Activated CD4-positive, alpha-beta T cell treated with anti-CD3 and anti-CD28 coated beads for 36 hours (primary cell): ENCODE results near the gene TWSG1. TPM values are rescaled to one million over a fixed set of nuclear protein-coding genes. Genes with fewer than 3 reads are reported as not detected.
"Not testable (repeated sequence)": the region's sequence is repeated elsewhere in the genome, so short reads cannot be mapped to it uniquely, and the experiment has no call there.

ENCODE experiments used
- ATAC-seq: fragments of 200-7000 bp; cut with Tn5 transposase; one replicate; pipeline ENCODE4 v1.10.0; 2021; ENCODE audit warnings: mild to moderate bottlenecking, moderate library complexity
- CTCF ChIA-PET: fragments of 350-600 bp; sonication (Branson Sonifier 250); formaldehyde crosslinking; loops from one replicate; lab custom pipeline; 2021; ENCODE audit warnings: antibody characterized with exemption; lab: Charles Lee
- POLR2A ChIA-PET: fragments of 350-600 bp; sonication (Branson Sonifier 250); formaldehyde crosslinking; loops from one replicate; lab custom pipeline; 2021; ENCODE audit warnings: antibody characterized with exemption, inconsistent platforms; lab: Charles Lee
- DNase-seq: peaks from one replicate; pipeline ENCODE4 v3.0.0-alpha.2; 2020
- H3K27ac Mint-ChIP-seq: one replicate; pipeline ENCODE4 v1.8.0; 2021; ENCODE audit warnings: mixed read lengths
- H3K27me3 Mint-ChIP-seq: one replicate; pipeline ENCODE4 v1.8.0; 2021; ENCODE audit warnings: mixed read lengths
- H3K36me3 Mint-ChIP-seq: one replicate; pipeline ENCODE4 v1.8.0; 2021; ENCODE audit warnings: low read depth, mixed read lengths
- H3K4me1 Mint-ChIP-seq: one replicate; pipeline ENCODE4 v1.8.0; 2021; ENCODE audit warnings: mixed read lengths
- H3K4me3 Mint-ChIP-seq: one replicate; pipeline ENCODE4 v1.8.0; 2021; ENCODE audit warnings: mild to moderate bottlenecking, moderate library complexity, mixed read lengths
- H3K9me3 Mint-ChIP-seq: one replicate; pipeline ENCODE4 v1.8.0; 2021; ENCODE audit warnings: low read depth, mixed read lengths
- intact Hi-C, 2 experiments: fragments of 100-400 bp; cut with DNase I in 1 of 2; cut with micrococcal nuclease in 1 of 2; formaldehyde crosslinking; loops; one replicate each; pipeline versions ENCODE4 v1.14.2 to v1.15.1; 2022 to 2024; cut with DNase I, micrococcal nuclease
- total RNA-seq, 2 experiments: library from RNA; stranded (reverse); gene quantifications; one replicate each; pipeline ENCODE4 v1.2.3, GENCODE V29; 2021

TWSG1 gene
- total RNA-seq, 2 experiments from 2014 or later, result 7.9 to 8.8 TPM

- no peak overlapping the region for H3K27ac Mint-ChIP-seq
- H3K27me3 Mint-ChIP-seq, result no peaks in the 10 kb centered on the region
- DNase-seq (no peak), ATAC-seq (no peak)
- H3K9me3 Mint-ChIP-seq, result peaks cover 5% of the 10 kb centered on the region
- ChIA-PET CTCF (interaction anchor here (0.7 kb wide), 1 partner anchor 327 kb away, joined by 3 read pairs; no protein-coding TSS in a partner anchor), POLR2A (no interaction called here)
- intact Hi-C loops, result no loop called here
- no peak overlapping the region for H3K4me3 Mint-ChIP-seq
- peaks cover 19% of the 10 kb centered on the region for H3K36me3 Mint-ChIP-seq
- no peaks in the 10 kb centered on the region for H3K4me1 Mint-ChIP-seq
Observed at GRCh38 chr18:9392726-9393125, 58.2 kb downstream of the TWSG1 start.

GRCh38 chr18:9394046-9394445 is 59.5 kb downstream of the TWSG1 start:
- intact Hi-C loops, result no loop called here
- Mint-ChIP-seq H3K27me3 (no peaks in the 10 kb centered on the region), H3K4me3 (no peak overlapping the region), H3K9me3 (peaks cover 5% of the 10 kb centered on the region), H3K27ac (no peak overlapping the region), H3K4me1 (no peaks in the 10 kb centered on the region), H3K36me3 (peaks cover 19% of the 10 kb centered on the region)
- POLR2A ChIA-PET, result no interaction called here
- ATAC-seq, result no peak
- no peak for DNase-seq
- CTCF ChIA-PET, result no interaction called here

GRCh38 chr18:9400197-9400596 is 65.6 kb downstream of the TWSG1 start:
- no peak overlapping the region for H3K27ac Mint-ChIP-seq
- ChIA-PET CTCF (no interaction called here), POLR2A (no interaction called here)
- no peak for DNase-seq
- no peak for ATAC-seq
- H3K4me3 Mint-ChIP-seq, result no peak overlapping the region
- no peaks in the 10 kb centered on the region for H3K9me3 Mint-ChIP-seq
- H3K27me3 Mint-ChIP-seq, result no peaks in the 10 kb centered on the region
- H3K36me3 Mint-ChIP-seq, result peaks cover 8% of the 10 kb centered on the region
- intact Hi-C loops, result loop anchor here in 1 of 2 experiments (5.0 kb wide), 1 partner anchor 328 kb away; no protein-coding TSS in a partner anchor
- peaks cover 13% of the 10 kb centered on the region for H3K4me1 Mint-ChIP-seq

GRCh38 chr18:9401176-9401575 is 66.6 kb downstream of the TWSG1 start:
- Mint-ChIP-seq H3K9me3 (no peaks in the 10 kb centered on the region), H3K4me1 (peaks cover 13% of the 10 kb centered on the region), H3K36me3 (peaks cover 8% of the 10 kb centered on the region), H3K27me3 (no peaks in the 10 kb centered on the region), H3K27ac (no peak overlapping the region), H3K4me3 (no peak overlapping the region)
- no peak for ATAC-seq
- intact Hi-C loops, result loop anchor here in 1 of 2 experiments (5.0 kb wide), 1 partner anchor 329 kb away; no protein-coding TSS in a partner anchor
- ChIA-PET CTCF (interaction anchor here (0.7 kb wide), 1 partner anchor 116 kb away, joined by 3 read pairs; no protein-coding TSS in a partner anchor), POLR2A (no interaction called here)
- no peak for DNase-seq

DNA sequence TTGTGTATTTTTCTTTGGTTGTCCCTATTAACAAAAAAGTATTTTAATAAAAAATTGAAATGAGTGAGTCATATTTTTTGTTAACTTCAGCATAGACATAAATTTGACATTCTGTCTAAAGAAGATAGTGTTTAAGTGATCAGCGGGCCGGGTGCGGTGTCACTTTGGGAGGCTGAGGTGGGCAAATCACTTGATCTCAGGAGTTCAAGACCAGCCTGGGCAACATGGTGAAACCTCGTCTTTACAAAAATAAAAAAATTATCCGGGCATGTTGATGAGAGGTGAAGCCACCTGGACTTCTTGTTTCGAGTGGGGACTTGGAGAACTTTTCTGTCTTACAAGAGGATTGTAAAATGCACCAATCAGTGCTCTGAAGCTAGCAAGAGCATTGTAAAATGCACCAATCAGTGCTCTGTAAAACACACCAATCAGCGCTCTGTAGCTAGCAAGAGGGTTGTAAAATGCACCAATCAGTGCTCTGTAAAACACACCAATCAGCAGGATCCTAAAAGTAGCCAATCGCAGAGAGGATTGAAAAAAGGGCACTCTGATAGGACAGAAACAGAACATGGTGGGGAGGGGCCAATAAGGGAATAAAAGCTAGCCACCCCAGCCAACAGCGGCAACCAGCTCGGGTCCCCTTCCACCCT is 67.9 kb downstream of the TWSG1 start:
- not testable (repeated sequence) for H3K9me3 Mint-ChIP-seq, H3K27me3 Mint-ChIP-seq, H3K36me3 Mint-ChIP-seq, H3K27ac Mint-ChIP-seq, H3K4me3 Mint-ChIP-seq, ATAC-seq, DNase-seq
- ChIA-PET CTCF (interaction anchor here (1.5 kb wide), 1 partner anchor 114 kb away, joined by 5 read pairs; no protein-coding TSS in a partner anchor), POLR2A (interaction anchor here (0.5 kb wide), 1 partner anchor 378 kb away, joined by 3 read pairs; no protein-coding TSS in a partner anchor)
- H3K4me1 Mint-ChIP-seq, result peaks cover 13% of the 10 kb centered on the region
- intact Hi-C loops, result loop anchor here in 1 of 2 experiments (5.0 kb wide), 1 partner anchor 330 kb away; no protein-coding TSS in a partner anchor

DNA sequence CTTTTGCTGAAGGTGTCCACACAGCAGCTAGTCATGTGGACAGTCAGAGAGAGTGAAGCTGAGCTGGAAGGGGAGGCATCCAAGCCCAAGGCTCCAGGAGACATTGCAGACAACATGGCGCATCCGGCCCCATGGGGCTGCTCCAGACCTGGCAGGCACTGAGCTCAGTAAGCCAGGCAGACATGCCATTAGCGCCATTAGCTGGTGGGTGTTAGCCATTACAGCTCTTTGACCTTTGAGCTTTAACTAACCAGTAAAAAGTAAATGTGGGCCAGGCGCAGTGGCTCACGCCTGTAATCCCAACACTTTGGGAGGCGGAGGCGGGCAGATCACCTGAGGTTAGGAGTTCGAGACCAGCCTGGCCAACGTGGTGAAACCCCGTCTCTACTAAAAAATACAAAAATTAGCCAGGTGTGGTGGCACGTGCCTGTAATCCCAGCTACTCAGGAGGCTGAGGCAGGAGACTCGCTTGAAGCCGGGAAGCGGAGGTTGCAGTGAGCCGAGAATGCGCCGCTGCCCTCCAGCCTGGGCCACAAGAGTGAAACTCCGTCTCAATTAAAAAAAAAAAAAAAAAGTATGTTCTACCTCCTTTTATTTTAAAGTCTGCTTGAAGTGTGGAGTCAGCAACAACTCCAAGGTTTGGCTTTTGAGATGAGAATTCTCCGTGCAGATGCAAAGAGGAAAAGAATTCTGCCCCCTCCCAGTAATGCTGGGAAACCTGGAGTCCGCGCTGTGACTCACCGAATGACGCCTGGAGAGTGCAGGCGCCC is 69.4 kb downstream of the TWSG1 start:
- Mint-ChIP-seq H3K4me3 (peak overlapping the region; percentile 70), H3K36me3 (peaks cover 2% of the 10 kb centered on the region), H3K27ac (peak overlapping the region; percentile 82), H3K4me1 (peaks cover 13% of the 10 kb centered on the region), H3K9me3 (no peaks in the 10 kb centered on the region), H3K27me3 (no peaks in the 10 kb centered on the region)
- CTCF ChIA-PET, result interaction anchor here (0.7 to 1.5 kb wide), 3 partner anchors 9 to 113 kb away, joined by 3 to 5 read pairs (median 3); no protein-coding TSS in a partner anchor
- POLR2A ChIA-PET, result interaction anchor here (1.0 kb wide), 1 partner anchor 262 kb away, joined by 3 read pairs; no protein-coding TSS in a partner anchor
- peak; percentile 29 for DNase-seq
- no peak for ATAC-seq
- intact Hi-C loops, result loop anchor here in 1 of 2 experiments (2.0 to 5.0 kb wide), 2 partner anchors 69 to 332 kb away; partner anchors contain the start of gene TWSG1

DNA sequence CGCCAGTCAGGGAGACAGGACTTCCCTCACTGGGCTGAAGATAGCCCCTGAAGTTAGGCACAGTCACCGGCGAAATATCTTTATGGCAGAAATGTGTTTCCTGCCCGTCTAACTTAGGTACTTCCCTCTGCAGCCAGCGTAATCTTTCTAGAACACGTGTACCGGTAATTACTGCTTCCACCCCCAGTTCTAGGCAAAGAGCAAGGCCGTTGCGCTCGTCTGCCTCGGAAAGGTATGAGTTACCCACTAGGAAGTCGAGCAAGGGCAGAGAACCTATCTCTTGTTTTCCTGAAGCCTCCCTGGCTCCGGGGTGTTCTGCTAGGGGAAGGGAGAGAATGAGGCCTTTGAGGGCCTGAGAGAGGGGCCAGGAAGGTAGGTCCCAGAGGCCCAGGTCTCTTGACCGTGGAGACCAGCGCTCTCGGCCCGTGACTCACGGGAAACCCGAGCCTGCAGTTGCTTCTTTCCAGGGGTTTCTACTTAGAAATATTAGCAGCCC is 70.0 kb downstream of the TWSG1 start:
- POLR2A ChIA-PET, result no interaction called here
- Mint-ChIP-seq H3K36me3 (no peaks in the 10 kb centered on the region), H3K27ac (peak overlapping the region; percentile 82), H3K9me3 (no peaks in the 10 kb centered on the region), H3K4me1 (peaks cover 13% of the 10 kb centered on the region), H3K4me3 (peak overlapping the region; percentile 70), H3K27me3 (no peaks in the 10 kb centered on the region)
- ATAC-seq (peak; percentile 87), DNase-seq (peak; percentile 57)
- CTCF ChIA-PET, result no interaction called here
- intact Hi-C loops, result loop anchor here in 1 of 2 experiments (2.0 to 5.0 kb wide), 2 partner anchors 70 to 332 kb away; partner anchors contain the start of gene TWSG1

DNA sequence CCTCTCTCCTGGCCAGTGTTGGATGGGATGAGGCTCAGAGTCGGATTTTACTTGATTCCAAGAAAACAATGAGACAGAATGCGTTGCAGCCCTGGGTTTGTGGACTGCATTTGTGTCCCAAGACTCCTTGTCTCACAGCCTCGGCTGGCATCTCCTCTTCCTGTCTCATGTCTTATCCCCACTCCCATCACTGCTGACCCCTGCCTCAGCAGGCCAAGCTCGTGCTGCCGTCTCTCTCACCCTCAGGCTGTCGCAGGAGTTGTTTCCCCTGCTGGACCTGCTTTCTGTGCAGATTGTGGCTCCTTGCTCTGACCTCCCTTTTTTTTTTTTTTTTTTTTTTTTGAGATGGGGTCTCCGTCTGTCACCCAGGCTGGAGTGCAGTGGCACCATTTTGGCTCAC is 70.6 kb downstream of the TWSG1 start:
- H3K36me3 Mint-ChIP-seq, result no peaks in the 10 kb centered on the region
- ChIA-PET CTCF (no interaction called here), POLR2A (no interaction called here)
- peaks cover 2% of the 10 kb centered on the region for H3K9me3 Mint-ChIP-seq
- ATAC-seq (no peak), DNase-seq (peak; percentile 8)
- no peak overlapping the region for H3K27ac Mint-ChIP-seq
- H3K27me3 Mint-ChIP-seq, result no peaks in the 10 kb centered on the region
- H3K4me1 Mint-ChIP-seq, result peaks cover 13% of the 10 kb centered on the region
- H3K4me3 Mint-ChIP-seq, result peak overlapping the region; percentile 70
- intact Hi-C loops, result loop anchor here in 1 of 2 experiments (2.0 kb wide), 1 partner anchor 70 kb away; the partner anchor contains the start of gene TWSG1

DNA sequence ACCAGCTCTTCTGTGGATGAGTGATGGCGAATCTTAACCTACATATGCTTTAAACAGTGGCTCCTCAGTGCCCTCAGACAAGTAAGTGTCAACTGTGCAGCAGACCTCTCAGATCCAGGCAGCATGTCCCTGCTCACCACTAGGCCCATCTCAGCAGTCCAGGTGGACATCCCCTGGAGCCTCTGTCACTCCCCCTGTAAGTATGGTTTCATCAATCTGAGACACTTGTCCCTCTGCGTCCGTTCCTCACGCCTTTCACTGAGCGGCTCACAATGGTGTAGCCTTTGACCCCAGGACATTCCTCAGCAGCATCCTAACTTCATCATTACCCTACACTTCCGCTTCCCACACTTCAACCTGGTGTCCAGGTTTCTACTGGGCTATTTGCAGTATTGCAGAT is 71.4 kb downstream of the TWSG1 start:
- Mint-ChIP-seq H3K36me3 (no peaks in the 10 kb centered on the region), H3K4me3 (no peak overlapping the region), H3K27ac (no peak overlapping the region), H3K27me3 (no peaks in the 10 kb centered on the region), H3K9me3 (peaks cover 2% of the 10 kb centered on the region), H3K4me1 (peaks cover 13% of the 10 kb centered on the region)
- intact Hi-C loops, result loop anchor here in 1 of 2 experiments (2.0 kb wide), 1 partner anchor 71 kb away; the partner anchor contains the start of gene TWSG1
- no peak for ATAC-seq
- no peak for DNase-seq
- POLR2A ChIA-PET, result no interaction called here
- CTCF ChIA-PET, result interaction anchor here (0.7 kb wide), 1 partner anchor 333 kb away, joined by 3 read pairs; no protein-coding TSS in a partner anchor

DNA sequence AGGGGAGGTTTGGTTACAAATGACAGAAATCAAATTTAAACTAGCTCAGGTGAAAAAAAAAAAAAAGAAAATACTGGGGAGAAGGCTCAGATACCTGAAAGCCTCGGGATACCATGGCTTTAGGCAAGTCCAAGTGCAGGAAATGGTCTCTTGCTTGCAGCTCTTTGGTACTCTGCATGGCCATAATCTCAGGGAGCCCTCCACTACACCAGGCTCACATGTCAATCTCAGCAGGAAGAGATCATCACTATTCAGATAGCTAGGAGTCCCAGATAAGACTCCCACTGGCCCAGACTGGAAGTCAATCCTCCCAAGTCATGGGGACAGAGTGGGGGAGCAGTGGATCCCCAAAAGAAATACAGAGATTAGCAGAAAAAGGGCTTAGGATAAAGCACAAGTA is 75.9 kb downstream of the TWSG1 start:
- no peak for DNase-seq
- Mint-ChIP-seq H3K9me3 (peaks cover 2% of the 10 kb centered on the region), H3K27me3 (no peaks in the 10 kb centered on the region), H3K4me3 (no peak overlapping the region), H3K36me3 (no peaks in the 10 kb centered on the region), H3K27ac (no peak overlapping the region), H3K4me1 (no peaks in the 10 kb centered on the region)
- no peak for ATAC-seq
- intact Hi-C loops, result no loop called here
- ChIA-PET POLR2A (no interaction called here), CTCF (interaction anchor here (1.0 kb wide), 1 partner anchor 19 kb away, joined by 3 read pairs; no protein-coding TSS in a partner anchor)

DNA sequence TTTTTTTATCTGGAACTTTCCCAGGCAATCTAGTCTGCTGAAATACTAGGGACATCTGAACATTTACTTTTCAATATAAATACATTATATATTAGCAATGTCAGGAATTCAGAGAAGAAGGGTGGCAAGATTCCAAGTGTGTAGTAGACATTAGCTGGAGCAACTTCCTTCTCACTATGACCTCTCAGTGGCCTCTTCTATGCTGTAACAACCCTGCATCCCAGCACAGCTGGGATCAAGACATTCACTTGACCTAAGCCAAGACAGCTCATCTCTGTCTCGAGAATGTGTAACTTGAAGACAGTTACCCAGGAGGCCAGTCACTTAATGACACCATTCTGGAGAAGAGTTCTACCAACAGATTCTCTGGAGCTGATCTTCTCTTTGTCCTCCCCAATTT is 79.0 kb downstream of the TWSG1 start:
- peaks cover 2% of the 10 kb centered on the region for H3K9me3 Mint-ChIP-seq
- no peaks in the 10 kb centered on the region for H3K27me3 Mint-ChIP-seq
- no peaks in the 10 kb centered on the region for H3K4me1 Mint-ChIP-seq
- ATAC-seq (no peak), DNase-seq (no peak)
- POLR2A ChIA-PET, result no interaction called here
- CTCF ChIA-PET, result interaction anchor here (0.5 to 0.6 kb wide), 2 partner anchors 65 to 717 kb away, joined by 3 read pairs; no protein-coding TSS in a partner anchor
- no peak overlapping the region for H3K4me3 Mint-ChIP-seq
- H3K36me3 Mint-ChIP-seq, result no peaks in the 10 kb centered on the region
- H3K27ac Mint-ChIP-seq, result no peak overlapping the region
- intact Hi-C loops, result no loop called here
